Daoy (cell line): ENCODE data around the gene CNIH1. TPM values are rescaled to one million over a fixed set of nuclear protein-coding genes. Genes with fewer than 3 reads are reported as not detected.
A peak's percentile ranks its signal among the peaks of the same experiment; 100 is the strongest.
"Not testable (repeated sequence)": the region's sequence is repeated elsewhere in the genome, so short reads cannot be mapped to it uniquely, and the experiment has no call there.

ENCODE experiments used
- DNase-seq: peaks from one replicate; pipeline ENCODE4 v3.0.0-alpha.2; 2015; ENCODE audit warnings: low read depth
- total RNA-seq: library from RNA; depleted of rRNA; stranded (reverse); fragments of >200 nt; shearing (Covaris generic); gene quantifications from 2 replicates; pipeline ENCODE4 v1.2.3, GENCODE V29; 2014

The CNIH1 gene
- total RNA-seq, 1 experiment from 2014 or later = 171 TPM

DNA sequence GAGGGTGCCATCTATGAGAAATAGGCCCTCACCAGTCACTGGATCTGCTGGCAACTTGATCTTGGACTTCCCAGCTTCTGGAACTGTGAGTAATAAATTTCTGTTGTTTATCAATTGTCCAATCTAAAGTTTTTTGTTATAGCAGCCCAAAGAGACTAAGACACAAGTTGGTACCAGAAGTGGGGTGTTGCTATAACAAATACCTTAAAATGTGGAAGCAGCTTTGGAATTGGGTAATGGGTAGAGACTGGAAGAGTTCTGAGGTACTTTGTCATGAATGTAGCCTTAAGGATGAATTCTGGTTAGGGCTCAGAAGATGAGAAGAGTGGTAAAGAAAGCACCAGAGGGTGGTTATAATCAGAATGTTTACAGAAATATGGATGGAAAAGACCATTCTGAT lies 26.1 kb upstream of the CNIH1 start:
- DNase-seq = no peak

DNA sequence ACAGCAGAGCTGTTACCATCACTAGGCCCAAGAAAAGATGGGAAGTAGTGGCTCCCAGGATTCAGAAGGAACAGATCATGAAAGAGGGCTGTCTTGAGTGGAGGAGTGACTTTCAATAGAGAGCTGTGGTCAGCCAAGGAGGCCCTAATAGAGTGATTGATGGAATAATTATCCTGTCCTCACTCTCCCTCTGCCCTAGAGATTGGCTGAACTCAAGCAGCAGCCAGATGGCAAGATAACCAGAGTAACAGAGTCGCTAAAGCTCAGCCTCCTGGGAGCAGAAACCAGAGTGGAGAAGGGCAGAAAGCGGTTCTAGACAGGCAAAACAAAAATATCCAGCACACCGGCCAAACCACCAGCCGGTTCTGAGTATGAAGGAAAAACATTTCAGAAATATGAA lies 24.5 kb upstream of the CNIH1 start:
- no peak for DNase-seq

DNA sequence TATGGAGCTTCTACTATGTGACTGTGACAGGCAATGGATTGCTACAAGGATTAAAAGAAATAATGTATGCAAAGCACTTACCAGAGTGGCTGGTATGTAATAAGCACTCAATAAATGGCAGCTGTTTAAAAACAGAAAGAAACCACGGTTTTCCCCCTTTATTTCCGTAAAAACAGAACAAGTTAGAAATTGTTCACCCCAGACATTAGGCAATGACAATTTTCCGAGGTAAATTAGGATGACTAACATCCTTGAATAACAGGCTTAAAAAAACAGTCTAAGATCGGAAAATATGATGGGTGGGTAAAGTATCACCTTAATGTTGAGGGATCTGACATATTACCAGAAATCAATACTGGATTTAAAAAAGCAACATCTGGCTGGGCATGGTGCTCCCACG lies 20.9 kb upstream of the CNIH1 start:
- DNase-seq = no peak

DNA sequence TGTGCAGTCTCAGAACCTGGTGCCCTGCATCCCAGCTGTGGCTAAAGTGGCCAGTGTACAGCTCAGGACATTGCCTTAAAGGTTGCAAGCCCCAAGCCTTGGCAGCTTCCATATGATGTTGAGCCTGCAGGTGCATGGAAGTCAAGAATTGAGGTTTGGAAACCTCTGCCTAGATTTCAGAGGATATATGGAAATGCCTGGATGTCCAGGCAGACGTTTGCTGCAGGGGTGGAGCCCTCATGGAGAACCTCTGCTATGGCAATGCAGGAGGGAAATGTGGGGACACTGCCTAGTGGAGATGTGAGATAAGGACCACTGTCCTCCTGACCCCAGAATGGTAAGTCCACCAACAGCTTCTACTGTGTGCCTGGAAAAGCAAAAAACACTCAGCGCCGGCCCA lies 17.9 kb upstream of the CNIH1 start:
- no peak for DNase-seq

DNA sequence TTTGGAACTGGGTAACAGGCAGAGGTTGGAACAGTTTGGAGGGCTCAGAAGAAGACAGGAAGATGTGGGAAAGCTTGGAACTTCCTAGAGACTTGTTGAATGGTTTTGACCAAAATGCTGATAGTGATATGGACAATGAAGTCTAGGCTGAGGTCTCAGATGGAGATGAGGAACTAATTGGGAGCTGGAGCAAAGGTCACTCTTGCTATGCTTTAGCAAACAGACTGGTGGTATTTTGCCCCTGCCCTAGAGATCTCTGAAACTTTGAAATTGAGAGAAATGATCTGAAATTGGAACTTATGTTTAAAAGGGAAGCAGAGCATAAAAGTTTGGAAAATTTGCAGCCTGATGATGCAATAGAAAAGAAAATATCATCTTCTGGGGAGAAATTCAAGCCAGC lies 17.4 kb upstream of the CNIH1 start:
- DNase-seq = not testable (repeated sequence)

DNA sequence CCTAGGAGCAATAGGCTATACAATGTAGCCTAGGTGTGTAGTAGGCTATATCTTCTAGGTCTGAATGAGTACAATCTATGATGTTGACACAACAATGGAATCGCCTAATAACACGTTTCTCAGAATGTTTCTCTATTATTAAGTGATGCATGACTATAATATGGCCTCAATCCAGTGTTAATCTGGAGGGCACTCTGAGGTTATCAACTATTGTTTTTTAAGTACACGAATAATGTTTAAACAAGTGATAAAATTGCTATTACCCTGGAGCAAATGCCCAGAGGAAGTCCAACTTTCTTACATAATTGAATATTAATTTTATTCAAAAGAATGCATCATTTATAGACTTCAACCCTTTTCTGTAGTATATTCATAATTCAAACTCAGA lies 16.4 kb upstream of the CNIH1 start:
- no peak for DNase-seq

DNA sequence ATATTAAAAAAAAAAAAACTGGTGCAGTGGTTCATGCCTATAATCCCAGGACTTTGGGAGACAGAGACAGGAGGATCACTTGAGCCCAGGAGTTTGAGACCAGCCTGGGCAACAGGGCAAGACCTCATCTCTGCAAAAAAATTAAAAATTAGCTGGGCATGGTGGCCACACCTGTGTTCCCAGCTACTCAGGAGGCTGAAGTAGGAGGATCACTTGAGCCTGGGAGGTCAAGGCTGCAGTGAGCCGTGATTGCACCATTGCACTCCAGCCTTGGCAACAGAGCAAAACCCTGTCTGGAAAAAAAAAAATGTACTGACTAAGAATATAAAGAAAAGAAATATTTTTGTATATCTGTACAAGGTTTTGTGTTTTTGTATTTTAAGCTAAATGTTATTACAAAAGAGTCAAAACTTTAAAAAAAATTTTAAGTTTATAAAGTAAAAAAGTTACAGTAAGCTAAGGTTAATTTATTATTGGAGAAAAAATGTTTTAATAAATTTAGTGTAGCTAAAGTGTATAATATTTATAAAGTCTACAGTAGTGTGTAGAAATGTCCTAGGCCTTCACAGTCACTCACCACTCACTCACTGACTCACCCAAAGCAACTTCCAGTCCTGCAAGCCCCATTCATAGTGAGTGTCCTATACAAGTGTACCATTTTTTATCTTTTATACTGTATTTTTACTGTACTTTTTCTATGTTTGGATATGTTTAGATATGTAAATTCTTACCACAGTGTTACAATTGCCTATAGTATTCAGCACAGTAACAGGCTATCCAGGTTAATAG lies 15.8 kb upstream of the CNIH1 start:
- not testable (repeated sequence) for DNase-seq

DNA sequence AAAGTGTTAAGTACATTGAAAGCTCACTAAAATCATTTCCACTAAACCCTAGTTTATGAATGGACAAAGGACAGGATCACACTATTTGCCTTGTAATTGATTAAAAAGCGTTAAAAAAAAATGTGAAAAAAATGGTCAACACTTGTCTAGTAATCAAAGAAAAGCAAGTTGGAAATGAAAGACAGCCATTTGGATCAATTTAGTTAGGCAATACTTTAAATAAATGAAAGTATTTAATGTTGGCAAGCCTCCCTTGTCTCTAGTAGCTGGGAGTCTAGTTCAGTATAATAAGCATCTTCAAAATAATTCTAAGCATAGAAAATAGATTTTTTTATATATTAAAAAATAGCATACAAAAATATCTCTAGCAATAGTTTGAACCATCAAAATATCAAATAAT lies 14.2 kb upstream of the CNIH1 start:
- no peak for DNase-seq

DNA sequence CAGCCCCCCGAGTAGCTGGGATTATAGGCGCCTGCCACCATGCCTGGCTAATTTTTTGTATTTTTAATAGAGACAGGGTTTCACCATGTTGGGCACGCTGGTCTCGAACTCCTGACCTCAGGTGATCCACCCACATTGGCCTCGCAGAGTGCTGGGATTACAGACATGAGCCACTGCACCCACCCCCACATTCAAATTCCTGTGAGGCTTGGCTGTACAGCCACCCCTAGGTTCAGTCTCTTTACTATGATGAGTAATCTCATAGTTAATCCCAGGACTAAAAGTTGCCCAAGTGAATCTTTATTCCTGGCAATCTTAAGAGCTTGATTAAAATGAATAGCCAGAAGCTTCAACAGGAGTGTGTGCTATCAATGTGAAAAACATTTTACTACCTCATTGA lies 12.8 kb upstream of the CNIH1 start:
- not testable (repeated sequence) for DNase-seq

DNA sequence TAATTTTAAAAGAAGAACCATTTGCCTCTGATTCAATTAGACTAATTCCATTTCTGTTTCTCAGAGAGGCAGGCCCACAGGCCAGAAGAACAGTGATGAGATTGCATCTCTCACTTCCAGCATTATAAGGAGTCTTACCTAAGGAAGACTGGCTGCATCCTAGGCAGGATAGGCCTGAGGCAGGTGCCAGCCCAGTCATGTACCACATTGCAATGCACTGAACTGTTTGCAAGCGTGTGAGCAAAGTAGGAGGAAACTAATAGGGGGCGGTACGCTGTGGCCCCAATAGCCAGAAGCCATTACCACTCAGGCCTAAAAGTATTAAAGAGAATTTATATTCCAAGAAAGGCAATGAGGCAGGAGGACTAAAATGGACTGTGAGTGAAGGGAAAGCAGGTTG lies 12.1 kb upstream of the CNIH1 start:
- no peak for DNase-seq

DNA sequence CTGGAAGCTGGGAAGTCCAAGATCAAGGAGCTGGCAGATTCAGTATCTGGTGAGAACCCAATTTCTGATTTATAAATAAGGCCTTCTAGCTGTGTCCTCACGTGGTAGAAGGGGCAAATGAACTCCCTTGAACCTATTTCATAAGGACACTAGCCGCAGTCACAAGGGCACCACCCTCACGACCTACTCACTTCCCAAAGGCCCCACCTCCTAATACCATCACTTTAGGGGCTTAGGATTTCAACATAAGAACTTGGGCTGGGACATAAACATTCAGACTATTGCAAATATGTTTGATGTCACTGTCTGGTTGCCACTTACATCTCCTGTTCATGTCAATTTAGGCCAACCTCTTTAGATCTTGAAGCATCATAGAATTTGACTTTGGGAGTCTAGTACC lies 10.8 kb upstream of the CNIH1 start:
- DNase-seq = no peak

DNA sequence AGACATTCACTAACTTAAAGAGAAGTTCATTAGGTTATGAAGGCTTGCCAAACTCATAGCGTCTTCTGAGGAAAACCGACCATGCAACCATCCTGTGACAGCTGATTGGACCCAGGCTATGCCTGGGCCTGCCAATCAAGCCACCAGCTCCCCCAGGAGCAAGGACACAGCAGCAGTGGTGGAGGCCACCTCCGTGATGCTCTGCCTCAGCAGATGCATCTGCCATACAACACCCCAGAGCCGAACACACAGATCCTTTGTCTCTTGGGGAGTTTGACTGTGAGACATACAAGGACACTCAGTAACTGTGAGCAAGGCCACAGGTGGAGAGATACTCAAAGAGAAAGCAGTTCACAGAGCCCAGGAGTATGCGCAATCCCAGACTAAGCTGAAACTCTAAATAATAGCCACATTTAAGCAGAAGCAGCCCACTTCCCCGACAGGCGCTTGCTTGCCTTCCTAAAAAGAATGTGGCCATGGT lies 10.0 kb upstream of the CNIH1 start:
- DNase-seq = no peak

DNA sequence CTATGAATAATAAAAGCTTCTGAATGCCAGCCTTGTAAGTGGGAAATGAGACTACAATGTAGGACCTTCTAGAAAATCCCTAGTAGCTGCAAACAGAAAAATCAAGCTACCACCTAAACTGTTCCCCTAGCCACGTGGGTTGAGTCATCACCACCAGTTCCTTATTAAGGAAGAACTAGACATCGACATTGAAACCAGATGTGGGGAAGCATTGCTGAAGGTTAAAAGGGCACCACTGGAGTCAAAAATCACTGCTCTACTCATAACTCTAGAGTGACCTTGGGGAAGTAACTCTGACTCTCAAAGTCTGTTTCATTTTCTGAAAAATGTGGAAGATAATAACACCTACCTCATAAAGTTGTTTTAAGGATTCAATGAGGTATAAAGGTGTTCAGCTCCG lies 9.4 kb upstream of the CNIH1 start:
- no peak for DNase-seq

DNA sequence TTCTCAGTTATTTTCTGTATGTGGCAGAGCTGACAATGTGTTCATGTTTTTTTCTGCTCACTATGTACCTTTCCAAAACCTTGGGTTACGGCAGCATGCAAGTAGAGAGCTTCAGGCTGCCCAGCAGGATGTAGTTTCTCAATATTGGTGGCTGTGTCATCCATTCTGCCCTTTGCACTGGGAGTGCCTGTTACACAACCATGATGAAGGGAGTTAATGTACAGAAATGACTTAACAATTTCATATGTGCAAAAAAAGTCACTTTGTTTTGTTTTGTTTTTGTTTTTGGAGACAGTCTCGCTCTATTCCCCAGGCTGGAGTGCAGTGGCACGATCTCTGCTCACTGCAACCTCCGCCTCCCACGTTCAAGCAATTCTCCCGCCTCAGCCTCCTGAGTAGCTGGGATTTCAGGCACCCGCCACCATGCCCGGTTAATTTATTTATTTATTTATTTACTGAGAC lies 6.1 kb upstream of the CNIH1 start:
- DNase-seq = no peak

DNA sequence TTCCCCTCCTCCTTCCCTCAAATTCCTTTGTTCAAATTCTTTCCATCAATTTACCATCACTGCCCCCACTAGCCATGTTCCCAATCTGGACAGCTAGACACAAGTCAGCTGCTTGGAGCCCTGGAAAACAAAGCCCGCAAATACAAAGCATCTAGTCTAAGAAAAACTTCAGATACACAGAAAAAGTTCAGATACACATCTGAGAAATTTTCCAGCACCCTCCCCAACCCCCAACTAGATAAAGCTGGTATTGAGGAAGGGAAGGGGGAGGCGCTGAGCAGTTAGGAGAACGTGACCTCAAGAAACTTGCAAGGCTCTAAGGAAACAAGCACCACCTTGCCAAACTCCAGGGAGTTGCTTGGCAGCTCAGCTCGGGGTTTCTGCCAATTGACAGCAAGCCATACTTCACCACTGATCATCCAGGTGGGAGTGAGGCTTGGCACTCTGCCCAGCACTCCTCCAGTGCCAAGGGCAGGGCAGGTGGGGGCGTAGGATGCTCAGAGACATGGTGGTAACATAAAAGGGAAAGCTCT lies 5.1 kb upstream of the CNIH1 start:
- DNase-seq = no peak

DNA sequence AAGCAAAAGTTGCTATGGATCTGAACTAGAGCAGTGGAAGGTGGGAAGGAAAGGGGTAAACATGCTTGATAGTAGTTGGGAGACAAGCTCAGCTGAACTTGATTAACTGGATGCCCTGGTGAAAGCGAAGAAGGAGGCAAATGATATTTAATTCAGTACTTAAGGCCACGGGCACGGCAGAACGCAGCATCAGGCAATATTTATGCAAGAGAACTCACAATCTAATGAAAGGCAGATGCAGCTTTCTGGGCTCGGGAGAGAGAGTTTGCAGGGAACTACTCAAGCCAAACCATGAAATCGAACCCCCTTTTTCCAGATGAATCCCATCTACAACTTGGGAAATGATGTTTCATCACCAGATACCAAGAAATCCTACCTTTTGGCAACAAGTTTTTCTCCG lies 3.5 kb upstream of the CNIH1 start:
- DNase-seq = no peak

DNA sequence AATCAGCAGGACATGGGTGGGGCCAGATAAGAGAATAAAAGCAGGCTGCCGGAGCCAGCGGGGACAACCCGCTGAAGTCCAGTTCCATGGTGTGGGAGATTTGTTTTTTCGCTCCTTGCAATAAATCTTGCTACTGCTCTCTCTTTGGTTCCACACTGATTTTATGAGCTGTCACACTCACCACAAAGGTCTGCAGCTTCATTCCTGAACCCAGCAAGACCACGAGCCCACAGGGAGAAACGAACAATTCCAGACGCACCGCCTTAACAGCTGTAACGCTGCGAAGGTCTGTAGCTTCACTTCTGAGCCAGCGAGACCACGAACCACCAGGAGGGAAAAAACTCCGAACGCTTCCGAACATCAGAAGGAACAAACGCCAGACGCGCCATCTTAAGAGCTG lies 2.8 kb upstream of the CNIH1 start:
- DNase-seq = no peak

DNA sequence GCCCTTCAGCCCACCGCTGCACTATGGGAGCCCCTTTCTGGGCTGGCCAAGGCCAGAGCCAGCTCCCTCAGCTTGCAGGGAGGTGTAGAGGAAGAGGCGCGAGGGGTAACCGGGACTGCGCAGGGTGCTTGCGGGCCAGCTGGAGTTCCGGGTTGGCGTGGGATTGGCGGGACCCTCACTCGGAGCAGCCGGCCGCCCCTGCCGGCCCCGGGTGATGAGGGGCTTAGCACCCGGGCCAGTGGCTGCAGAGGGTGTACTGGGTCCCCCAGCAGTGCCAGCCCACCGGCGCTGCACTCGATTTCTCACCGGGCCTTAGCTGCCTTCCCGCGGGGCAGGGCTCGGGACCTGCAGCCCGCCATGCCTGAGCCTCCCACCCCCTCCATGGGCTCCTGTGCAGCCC lies 1.8 kb upstream of the CNIH1 start:
- not testable (repeated sequence) for DNase-seq

DNA sequence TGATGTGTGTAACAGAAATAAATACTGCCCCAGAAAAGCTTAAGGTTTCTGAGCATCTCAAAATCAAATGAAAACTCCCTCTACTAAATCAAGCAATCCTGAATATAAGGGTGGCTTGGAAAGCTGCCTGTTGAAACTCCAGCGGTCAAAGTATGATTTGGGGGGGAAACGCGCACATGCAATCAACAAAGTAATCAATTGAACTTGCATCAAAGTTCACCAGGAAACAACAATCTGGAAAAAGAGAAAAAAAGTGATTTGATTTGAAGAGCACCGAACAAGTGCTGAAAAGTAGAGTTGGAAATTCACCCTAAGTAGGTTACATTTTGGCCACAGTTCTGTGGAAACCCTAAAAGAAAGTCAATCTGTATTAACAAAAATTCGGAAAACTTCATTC lies 700 bp downstream of the CNIH1 start:
- DNase-seq = no peak

DNA sequence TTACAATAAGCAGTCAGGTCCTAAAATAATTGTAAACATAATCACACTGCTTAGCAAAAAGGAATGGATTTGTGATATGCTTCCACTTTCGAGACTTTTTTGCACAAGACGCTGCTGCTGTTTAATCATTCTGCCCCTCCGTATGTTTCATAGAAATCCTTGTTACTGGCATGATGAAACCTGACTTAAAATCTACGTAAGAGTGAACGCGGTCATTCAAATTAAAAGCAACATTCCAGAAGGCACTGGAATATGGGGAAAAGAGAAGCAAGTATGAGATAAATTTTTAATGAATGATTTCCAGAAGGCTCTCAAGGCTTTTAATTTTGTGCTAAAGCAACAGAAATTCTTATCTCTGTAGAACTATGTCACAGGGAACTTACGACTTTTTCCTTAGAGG lies 1.1 kb downstream of the CNIH1 start:
- no peak for DNase-seq

DNA sequence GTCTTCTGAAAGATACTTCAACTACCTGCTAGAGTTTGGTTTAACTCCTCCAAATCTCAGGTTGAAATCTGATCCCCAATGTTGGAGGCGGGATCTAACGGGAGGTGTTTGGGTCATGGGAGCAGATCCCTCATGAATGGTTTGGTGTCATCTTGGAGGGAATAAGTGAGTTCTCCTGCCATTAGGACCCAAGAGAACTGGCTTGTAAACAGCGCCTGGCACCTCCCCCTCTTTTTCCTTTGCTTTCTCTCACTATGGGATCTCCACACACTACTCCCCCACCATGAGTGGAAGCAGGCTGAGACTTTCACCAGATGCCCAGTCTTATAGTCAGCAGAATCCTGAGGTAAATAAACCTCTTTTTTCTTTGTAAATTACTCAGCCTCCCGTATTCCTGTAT lies 2.5 kb downstream of the CNIH1 start:
- no peak for DNase-seq

DNA sequence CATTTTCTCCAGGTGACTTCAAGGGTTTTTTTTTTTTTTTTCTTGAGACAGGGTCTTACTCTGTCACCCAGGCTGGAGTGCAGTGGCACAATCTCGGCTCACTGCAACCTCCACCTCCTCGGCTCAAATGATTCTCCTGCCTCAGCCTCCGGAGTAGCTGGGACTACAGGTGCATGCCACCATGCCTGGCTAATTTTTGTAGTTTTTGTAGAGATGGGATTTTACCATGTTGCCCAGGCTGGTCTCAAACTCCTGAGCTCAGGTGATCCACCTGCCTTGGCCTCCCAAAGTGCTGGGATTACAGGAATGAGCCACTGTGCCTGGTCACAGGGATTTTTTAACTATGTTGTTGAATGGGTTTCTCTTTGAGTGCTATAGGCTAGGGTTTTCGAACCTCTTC lies 3.2 kb downstream of the CNIH1 start:
- DNase-seq = not testable (repeated sequence)

DNA sequence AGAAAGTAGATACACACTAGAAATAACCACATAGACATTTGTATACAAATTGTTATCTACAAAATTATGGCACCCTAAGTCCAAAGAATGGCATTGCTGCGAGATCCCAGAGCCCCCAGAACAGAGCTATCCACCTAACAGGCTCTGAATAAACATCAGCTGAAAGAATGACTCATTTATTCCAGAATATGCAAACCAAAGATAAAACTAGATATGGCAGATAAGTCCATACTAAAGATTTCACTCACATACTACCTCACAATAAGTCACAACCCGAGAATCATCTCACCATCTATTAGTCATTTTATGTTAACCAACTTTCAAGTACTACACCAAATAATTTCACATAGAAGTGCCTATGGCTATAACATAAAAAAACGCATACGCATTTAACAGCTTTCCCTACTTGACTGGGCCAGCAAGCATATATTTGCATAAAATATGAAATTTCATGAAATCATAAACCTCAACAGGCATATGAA lies 5.6 kb downstream of the CNIH1 start:
- peak; percentile 23 for DNase-seq

DNA sequence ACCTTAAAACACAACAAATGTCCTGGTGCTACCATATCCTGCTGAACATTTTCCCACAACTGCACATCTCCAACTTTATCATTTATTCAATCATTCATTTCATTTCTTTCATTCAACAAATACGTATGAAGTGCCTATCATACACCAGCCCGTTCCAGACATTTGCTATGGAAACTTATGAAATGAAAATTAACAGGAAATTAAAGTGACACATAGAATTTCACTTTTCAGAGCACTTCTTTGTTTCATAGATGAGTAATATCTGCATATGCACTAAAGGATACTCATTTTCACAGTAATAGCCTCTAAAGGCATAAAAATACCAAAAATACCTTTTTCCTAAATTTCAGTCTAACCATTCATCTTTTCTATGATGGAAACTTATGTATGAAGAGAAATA lies 12.6 kb downstream of the CNIH1 start:
- no peak for DNase-seq
